ENCODE measurements around the gene ITLN1. TPM values are rescaled to one million over a fixed set of nuclear protein-coding genes. Genes with fewer than 3 reads are reported as not detected.

Gene ITLN1
- polyA plus RNA-seq, 1 experiment = not detected

DNA sequence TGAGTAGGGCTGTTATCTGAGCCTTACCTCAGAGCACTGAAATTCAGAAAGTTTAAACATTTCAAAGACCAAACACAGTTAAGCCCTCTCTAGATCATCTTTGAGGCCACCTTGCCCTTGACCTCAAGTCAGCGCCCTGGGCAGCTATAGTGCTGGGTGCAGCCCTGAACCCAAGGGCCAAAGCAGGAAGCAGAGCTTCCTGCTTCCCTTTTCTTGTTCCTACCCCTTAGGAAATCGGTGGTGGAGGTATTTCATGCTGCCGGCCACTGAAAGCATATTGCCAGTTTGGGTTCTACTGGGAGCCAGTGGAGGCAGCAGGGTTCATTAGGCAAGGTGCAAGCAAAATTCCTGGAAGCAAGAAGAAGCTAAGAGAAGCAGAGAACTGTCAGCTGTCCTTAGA, 48.4 kb downstream of the ITLN1 start:
- CTCF ChIA-PET = interaction anchor here (3.0 kb wide), 1 partner anchor 115 kb away, joined by 14 read pairs; no protein-coding TSS in a partner anchor
- TF ChIP-seq CTCF (IDR thresholded peaks at IDR 0.05; ENCODE audit: insufficient read depth, low read depth, low read length) = no peak
- DNase-seq (ENCODE audit: low read depth) = no peak
- H3K4me3 ChIP-seq (ENCODE audit: low read depth, low read length) = no peak overlapping the region
- no peaks in the 10 kb centered on the region for H3K36me3 ChIP-seq (ENCODE audit: control insufficient read depth, insufficient read depth, low read length)
- H3K27me3 ChIP-seq (ENCODE audit: control insufficient read depth, insufficient read depth, low read length) = no peaks in the 10 kb centered on the region; the same call in 1 of the 2 replicates
- POLR2A ChIA-PET = no interaction called here

DNA sequence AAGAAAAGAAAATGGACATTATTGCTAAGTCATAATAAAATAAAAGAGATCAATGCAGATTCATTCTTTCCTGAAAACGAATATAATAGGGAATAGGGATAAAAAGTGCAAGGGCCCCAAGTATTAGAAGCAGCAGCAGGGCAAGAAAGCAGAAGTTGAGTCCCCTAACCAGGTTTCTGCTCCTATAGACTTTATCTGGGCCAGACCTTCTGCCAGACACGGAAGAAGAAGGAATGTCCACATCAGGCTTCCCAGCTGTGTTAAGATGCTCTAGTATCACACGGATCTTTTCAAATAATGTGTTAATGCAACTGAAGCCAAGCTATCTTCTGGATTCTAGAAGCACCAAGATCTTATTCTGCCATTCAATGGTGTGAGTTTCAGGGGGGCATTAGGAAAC, 49.2 kb downstream of the ITLN1 start:
- no peak for TF ChIP-seq CTCF (IDR thresholded peaks at IDR 0.05; ENCODE audit: insufficient read depth, low read depth, low read length)
- POLR2A ChIA-PET = no interaction called here
- Histone ChIP-seq H3K4me3 (ENCODE audit: low read depth, low read length) (no peak overlapping the region), H3K27me3 (ENCODE audit: control insufficient read depth, insufficient read depth, low read length) (no peaks in the 10 kb centered on the region; the same call in 1 of the 2 replicates), H3K36me3 (ENCODE audit: control insufficient read depth, insufficient read depth, low read length) (no peaks in the 10 kb centered on the region)
- no peak for DNase-seq (ENCODE audit: low read depth)
- CTCF ChIA-PET = interaction anchor here (1.4 to 3.0 kb wide), 3 partner anchors 12 to 152 kb away, joined by 3 to 32 read pairs (median 9); partner anchors contain the start of gene ITLN2

GRCh38 chr1:160834945-160835565, 49.9 kb downstream of the ITLN1 start:
- TF ChIP-seq CTCF (IDR thresholded peaks at IDR 0.05; ENCODE audit: insufficient read depth, low read depth, low read length) = peak; percentile 43
- Histone ChIP-seq H3K4me3 (ENCODE audit: low read depth, low read length) (no peak overlapping the region), H3K27me3 (ENCODE audit: control insufficient read depth, insufficient read depth, low read length) (no peaks in the 10 kb centered on the region; the same call in 1 of the 2 replicates), H3K36me3 (ENCODE audit: control insufficient read depth, insufficient read depth, low read length) (no peaks in the 10 kb centered on the region)
- CTCF ChIA-PET = interaction anchor here (0.6 to 3.0 kb wide), 5 partner anchors 9 to 152 kb away, joined by 3 to 32 read pairs (median 3); partner anchors contain the start of gene ITLN2
- POLR2A ChIA-PET = no interaction called here
- no peak for DNase-seq (ENCODE audit: low read depth)

GRCh38 chr1:160830321-160831153, 54.4 kb downstream of the ITLN1 start:
- ChIA-PET POLR2A (no interaction called here), CTCF (interaction anchor here (0.6 to 1.4 kb wide), 2 partner anchors 155 to 176 kb away, joined by 3 to 4 read pairs; no protein-coding TSS in a partner anchor)
- Histone ChIP-seq H3K4me3 (ENCODE audit: low read depth, low read length) (no peak overlapping the region), H3K36me3 (ENCODE audit: control insufficient read depth, insufficient read depth, low read length) (no peaks in the 10 kb centered on the region), H3K27me3 (ENCODE audit: control insufficient read depth, insufficient read depth, low read length) (no peaks in the 10 kb centered on the region; the same call in 1 of the 2 replicates)
- TF ChIP-seq CTCF (IDR thresholded peaks at IDR 0.05; ENCODE audit: insufficient read depth, low read depth, low read length) = peak; percentile 55
- no peak for DNase-seq (ENCODE audit: low read depth)

GRCh38 chr1:160829766-160830165, 55.2 kb downstream of the ITLN1 start:
- no peaks in the 10 kb centered on the region; the same call in 1 of the 2 replicates for H3K27me3 ChIP-seq (ENCODE audit: control insufficient read depth, insufficient read depth, low read length)
- H3K4me3 ChIP-seq (ENCODE audit: low read depth, low read length) = no peak overlapping the region
- DNase-seq (ENCODE audit: low read depth) = no peak
- ChIA-PET POLR2A (no interaction called here), CTCF (interaction anchor here (1.4 kb wide), 1 partner anchor 155 kb away, joined by 4 read pairs; no protein-coding TSS in a partner anchor)
- H3K36me3 ChIP-seq (ENCODE audit: control insufficient read depth, insufficient read depth, low read length) = no peaks in the 10 kb centered on the region
- TF ChIP-seq CTCF (IDR thresholded peaks at IDR 0.05; ENCODE audit: insufficient read depth, low read depth, low read length) = no peak

All from BJ (cell line).